SH-SY5Y (cell line): ENCODE data around the gene GDI1.

Experiments used
- GATA2 ChIP-seq: IDR thresholded peaks from 2 replicates; pipeline ENCODE4 v1.6.1; 2011; ENCODE audit warnings: mild to moderate bottlenecking, low read depth, low read length
- GATA3 ChIP-seq: IDR thresholded peaks from 2 replicates; pipeline ENCODE4 v1.6.1; 2011; ENCODE audit warnings: low read depth, mild to moderate bottlenecking, low read length, moderate library complexity

Gene GDI1

DNA sequence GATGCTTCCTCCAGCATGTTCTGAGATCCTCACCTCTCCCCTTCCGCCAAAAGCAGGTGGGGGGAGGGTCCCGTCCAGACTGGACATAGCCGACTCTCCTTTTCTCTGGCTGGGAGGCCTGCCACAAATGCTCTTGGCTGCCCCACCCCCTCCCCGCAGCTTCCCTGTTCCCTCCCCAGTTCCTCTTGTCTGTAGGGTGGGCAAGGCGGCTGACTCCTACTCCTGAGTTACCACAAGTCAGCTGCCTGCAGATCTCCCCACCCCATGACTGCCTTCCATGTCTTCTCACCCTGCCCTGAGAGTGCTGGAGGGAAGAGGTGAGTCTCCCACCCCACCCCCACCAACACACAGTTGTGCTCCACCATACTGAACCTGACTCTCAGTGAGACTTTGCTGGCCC lies 5.6 kb upstream of the GDI1 start:
- TF ChIP-seq GATA3 (no peak), GATA2 (no peak)

DNA sequence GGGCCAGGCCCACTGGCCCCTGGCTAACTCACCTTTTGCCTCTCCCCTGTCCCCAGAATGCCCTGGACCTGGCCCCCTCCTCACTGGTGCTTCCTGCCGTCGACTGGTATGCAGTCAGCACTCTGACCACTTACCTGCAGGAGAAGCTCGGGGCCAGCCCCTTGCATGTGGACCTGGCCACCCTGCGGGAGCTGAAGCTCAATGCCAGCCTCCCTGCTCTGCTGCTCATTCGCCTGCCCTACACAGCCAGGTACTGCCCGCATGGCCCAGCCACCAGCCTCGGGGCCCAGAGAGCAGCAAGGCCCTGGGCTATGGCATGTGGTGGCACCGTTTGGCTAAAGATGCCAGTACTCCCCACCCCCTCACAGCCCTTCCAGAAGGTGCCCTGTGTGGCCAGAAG lies 4.7 kb upstream of the GDI1 start:
- TF ChIP-seq GATA3 (no peak), GATA2 (no peak)

DNA sequence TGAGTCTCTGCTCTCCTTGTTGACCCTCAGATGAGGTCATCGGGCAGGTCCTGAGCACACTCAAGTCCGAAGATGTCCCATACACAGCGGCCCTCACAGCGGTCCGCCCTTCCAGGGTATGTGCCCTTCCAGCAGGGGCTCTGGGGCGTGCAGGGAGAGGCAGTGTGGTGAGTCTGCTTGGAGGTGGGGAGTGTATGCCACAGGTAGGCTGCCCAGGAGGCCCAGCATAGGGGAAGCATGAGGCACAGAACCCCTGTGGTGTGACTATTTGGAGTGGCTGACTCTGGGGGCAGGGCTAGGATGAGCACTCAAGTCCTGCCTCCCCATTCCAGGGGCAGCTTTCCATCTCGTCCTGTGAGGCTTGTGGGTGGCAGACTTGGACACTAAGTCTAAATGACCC lies 3.3 kb upstream of the GDI1 start:
- TF ChIP-seq GATA2 (no peak), GATA3 (no peak)

DNA sequence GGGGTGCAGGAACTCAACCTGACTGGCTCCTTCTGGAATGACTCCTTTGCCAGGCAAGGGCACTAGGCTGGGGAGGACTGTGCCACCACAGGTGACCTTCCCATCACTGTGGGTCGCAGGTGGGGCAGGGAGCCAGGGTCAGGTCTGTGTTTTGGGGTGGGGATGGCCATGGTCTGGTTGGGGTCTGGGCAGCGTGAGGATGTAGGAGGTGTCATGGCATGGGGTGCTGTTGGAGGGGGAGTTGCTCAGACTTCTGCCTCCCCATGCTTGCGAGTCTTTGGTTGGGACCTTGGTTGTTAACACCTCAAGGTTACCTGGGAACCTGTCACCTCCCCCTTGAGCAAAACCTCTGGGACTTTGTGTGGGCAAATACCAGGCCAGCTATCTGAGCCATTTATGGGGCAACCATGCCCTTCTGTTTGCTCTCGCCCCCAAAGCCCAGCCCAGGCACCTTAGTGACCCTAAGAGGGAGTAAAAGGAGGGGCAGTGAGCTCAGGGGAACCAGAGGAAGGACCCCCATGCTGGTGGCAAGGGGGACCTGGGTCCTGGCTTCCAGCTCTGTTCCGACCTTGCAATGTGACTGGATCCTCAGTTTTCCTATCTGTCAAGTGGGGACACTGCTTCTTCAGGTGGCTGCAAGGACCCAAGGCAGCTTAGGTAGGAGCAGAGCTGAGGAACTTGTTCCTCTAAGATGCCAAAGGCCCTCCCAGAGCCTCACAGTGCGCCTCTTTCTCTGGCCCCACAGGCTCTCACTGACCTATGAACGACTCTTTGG lies 2.4 kb upstream of the GDI1 start:
- TF ChIP-seq GATA3, result no peak
- no peak for TF ChIP-seq GATA2

DNA sequence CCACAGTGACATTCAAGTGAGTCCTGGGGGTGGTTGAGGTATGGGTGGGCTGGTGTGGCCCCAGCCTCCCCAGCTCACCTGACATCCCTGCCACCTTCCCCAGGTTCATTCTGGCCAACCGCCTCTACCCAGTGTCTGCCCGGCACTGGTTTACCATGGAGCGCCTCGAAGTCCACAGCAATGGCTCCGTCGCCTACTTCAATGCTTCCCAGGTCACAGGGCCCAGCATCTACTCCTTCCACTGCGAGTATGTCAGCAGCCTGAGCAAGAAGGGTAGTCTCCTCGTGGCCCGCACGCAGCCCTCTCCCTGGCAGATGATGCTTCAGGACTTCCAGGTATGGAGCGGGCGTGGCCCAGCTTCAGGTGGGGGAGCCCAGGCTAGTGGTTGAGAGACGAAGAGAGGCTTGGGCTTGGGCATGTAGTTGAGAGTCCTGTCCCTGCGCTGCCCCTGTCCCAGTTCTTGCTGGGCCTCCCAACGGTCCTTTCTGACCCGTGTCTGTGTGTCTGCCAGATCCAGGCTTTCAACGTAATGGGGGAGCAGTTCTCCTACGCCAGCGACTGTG lies 1.7 kb upstream of the GDI1 start:
- no peak for TF ChIP-seq GATA3
- no peak for TF ChIP-seq GATA2

DNA sequence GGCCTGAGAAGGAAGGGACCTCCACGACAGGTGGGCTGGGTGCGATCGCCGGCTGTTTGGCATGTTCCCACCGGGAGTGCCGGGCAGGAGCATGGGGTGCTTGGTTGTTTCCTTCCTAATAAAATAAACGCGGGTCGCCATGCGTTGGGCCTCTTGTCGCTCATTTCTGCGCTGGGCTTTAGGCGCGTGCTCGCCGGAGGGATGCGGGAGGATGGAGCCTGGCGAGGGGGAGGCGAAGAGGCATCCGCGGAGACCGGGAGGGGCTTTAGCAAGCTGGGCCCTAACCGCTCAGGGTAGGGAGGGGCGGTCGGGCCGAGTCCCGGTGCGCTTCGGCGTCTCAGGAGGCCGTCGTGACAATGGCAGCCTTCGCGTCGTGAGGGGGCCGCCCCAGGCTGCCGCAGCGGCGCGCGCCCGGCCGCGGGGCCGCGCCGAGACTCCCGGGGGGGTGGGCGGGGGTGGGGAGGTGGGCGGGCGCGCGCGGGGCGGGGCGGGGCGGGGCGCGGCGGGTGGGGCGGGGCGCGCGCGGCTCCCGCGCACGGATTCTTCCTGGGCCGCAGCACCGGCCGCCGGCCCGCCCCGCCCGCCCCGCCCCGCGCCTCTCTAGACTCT lies 476 bp upstream of the GDI1 start:
- no peak for TF ChIP-seq GATA3
- TF ChIP-seq GATA2, result no peak

DNA sequence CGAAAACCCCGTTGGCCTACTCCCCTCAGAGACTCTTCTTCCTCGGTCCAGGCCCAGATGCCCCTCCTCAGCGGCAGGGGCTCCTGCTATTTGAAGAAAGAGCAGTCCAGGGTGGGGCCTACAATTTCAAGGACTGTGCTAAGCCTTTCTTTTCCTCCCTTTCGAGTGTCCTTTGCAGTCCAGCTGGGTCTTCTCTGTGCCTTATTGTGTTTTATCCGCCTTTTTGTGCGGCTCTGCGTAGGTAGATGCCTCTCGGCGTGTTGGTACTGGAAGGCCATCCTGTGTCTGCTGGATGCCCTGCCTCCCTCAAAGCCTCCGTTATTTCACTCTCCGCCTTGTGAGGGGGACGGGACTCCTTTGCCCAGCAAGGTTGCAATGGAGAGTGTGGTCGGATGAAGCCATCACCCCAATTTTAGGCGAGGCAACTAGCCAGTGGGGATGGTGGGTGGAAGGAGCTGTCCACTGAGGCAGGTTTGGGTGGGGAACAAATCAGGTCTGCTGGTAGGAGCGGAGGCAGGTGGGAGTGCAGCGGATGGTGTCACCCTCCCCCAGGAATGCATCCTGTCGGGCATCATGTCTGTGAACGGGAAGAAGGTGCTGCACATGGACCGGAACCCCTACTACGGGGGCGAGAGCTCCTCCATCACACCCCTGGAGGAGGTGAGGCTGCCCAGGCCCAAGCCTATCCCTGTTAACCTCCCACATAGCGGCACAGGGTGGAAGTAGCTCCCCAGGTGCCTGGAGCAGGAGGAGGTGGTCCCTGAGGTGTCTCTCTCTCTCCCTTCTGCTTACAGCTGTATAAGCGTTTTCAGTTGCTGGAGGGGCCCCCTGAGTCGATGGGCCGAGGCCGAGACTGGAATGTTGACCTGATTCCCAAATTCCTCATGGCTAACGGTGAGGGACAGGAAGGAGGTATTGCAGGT lies 1.3 kb downstream of the GDI1 start:
- TF ChIP-seq GATA3, result no peak
- TF ChIP-seq GATA2, result no peak

DNA sequence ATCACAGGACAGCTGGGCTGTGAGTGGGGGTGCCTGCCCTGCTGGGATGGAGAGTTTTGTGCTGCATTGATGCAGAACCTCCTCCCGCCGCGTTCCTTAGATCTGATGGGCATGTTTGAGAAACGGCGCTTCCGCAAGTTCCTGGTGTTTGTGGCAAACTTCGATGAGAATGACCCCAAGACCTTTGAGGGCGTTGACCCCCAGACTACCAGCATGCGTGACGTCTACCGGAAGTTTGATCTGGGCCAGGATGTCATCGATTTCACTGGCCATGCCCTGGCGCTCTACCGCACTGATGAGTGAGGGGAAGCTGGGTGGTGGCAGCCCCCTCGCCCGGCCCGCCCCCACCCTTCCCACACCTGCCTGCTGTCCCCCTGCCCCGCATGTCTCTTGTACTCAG lies 2.9 kb downstream of the GDI1 start:
- TF ChIP-seq GATA2 (no peak), GATA3 (no peak)

DNA sequence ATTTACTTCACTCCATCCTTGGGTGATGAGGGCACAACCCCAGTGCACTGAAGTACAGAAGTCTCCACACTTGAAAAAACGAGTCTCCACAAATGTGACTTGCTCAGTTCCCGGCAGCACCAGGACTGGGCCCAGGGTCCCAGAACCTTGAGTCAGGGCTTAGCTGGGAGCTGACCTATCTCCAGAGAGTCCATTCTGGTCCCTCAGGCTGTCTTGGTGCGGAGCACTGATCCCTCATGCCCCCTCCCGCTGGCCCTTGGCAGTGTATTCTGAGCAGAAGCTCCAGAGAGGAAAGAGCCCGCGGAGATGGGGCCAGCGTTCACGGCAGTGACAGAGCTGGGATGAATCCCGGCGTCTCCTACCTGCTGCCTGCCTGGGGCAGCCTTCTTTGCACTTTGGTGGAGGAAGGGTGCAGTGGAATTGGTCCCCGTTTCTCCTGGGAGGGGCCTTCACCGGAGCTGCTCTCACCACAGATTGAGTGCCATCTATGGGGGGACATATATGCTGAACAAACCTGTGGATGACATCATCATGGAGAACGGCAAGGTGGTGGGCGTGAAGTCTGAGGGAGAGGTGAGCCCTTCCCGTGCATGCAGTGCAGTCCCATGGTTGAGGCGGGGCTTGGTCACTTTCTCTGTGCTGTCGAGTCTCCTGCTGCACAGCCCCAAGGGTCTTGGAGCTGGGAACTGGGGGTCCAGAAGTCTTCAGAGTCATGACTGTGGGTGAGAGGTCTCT lies 3.8 kb downstream of the GDI1 start:
- no peak for TF ChIP-seq GATA3
- TF ChIP-seq GATA2, result no peak

DNA sequence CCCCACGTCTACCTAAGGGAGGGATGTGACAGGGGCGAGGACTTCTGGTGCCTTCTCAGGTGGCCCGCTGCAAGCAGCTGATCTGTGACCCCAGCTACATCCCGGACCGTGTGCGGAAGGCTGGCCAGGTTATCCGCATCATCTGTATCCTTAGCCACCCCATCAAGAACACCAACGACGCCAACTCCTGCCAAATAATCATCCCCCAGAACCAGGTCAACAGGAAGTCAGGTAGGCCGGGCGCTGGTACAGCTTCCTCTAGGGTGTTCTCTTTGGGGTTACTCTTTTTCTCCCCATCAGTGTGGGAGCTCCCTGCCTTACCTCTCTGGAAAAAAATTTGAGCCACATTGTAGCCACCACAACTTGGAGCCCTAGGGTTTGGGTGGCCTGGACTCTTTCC lies 4.6 kb downstream of the GDI1 start:
- TF ChIP-seq GATA3 (no peak), GATA2 (no peak)

DNA sequence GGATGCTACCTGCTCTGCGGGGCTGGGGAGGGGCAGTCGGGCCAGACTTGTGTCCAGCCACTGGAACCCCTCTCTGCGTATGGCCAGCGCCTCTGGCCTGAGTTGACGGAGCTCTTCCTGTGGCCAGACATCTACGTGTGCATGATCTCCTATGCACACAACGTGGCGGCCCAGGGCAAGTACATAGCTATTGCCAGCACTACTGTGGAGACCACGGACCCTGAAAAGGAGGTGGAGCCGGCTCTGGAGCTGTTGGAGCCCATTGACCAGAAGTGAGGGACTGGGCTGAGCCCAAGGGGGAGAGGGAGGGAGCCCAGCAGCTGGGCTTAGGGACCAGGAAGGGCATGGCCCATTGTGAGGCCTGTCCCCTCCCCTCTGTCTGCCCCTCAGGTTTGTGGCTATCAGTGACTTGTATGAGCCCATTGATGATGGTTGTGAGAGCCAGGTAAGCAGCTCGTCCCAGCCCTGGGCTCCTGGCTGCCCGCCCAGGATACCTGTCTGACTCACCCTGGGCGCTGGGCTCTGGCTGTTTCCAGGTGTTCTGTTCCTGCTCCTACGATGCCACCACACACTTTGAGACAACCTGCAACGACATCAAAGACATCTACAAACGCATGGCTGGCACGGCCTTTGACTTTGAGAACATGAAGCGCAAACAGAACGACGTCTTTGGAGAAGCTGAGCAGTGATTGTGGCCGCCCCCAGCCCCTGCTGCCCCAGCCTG lies 5.2 kb downstream of the GDI1 start:
- TF ChIP-seq GATA2, result no peak
- no peak for TF ChIP-seq GATA3

DNA sequence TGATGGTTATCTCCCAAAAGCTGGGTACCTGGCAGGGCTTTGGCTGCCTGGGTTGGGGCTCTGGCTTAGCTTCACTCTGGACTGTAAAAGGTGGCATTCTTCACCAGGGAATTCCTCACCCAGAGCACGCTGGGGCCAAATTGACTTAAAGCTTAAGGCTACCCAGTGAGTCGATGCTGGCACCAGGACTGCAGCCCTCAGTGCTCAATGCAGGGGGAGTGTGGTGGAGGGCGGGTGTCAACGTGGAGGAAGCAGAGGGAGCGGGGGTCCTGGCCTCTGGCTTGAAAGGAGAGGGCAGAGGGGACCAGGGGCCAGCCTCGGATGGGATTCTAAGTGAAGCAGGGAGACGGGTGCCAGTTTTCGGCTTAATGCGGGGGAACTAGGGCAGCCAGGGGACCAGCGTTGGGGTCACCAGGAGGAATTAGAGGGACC lies 6.5 kb downstream of the GDI1 start:
- TF ChIP-seq GATA2, result no peak
- TF ChIP-seq GATA3, result no peak

DNA sequence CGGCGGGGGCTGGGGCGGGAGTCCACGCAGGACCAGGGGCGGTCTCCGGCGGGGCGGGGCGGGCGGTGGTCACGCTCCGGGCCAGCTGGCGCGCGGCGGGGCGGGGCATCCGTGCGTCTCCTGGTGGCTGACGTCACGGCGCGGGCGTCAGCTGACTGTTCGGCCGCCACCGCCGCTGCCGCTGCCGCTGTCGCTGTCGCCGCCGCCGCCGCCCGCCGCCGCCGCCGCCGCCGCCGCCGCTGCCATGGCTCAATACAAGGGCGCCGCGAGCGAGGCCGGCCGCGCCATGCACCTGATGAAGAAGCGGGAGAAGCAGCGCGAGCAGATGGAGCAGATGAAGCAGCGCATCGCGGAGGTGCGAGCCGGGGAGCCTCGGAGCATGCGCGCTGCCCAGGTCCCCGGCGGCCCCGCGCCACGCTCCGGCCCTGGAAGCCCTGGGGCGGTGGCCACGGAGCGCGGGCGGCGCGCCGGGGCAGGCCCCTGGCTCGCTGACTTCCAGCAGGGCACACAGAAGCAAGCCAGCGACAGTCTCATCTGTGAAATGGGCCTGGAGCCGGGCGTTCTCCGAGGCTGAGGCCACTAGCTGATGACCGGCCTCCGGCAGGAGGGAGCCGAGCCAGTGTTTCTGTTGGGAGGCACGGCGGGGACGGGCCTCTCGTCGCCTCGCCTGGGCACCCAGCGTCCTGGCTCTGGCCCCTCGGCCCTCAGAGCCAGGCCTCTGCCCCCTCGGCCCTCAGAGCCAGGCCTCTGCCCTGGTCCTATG lies 7.2 kb downstream of the GDI1 start, which contains the start of gene FAM50A:
Gene FAM50A, plus strand, starts transcription at position 150 of the 763 bp plus-strand sequence. Its CDS starts 95 bp downstream, at position 245.
- TF ChIP-seq GATA2 (no peak), GATA3 (no peak)

DNA sequence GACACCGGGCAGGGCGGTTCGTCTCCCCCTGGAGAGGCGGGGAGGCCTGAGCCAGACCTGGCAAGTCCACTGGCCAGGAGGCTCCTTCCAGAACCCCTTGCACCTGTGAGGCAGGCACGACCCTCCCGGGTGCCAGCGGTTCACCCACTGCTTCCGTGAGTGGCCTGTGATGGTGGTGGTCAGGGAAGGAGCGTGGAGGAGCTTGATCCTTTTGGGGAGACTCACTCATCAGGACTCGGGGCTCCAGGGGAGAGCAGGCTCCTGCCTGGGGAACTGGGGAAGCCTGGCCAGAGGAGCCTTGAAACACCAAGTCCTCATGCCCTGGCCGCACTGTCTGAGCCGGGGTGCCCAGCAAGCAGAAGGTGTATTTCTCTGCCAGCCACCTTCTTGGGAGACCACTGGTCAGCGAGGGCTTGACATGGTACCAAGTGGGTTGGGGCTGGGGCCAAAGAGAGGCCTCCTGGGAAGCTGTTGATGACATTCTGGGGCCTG lies 7.8 kb downstream of the GDI1 start:
- TF ChIP-seq GATA3, result no peak
- no peak for TF ChIP-seq GATA2
